ENCODE results near the gene EPB42. TPM values are rescaled to one million over a fixed set of nuclear protein-coding genes. Genes with fewer than 3 reads are reported as not detected.
"Not testable (repeated sequence)": the region's sequence is repeated elsewhere in the genome, so short reads cannot be mapped to it uniquely, and the experiment has no call there.

EPB42 gene
- total and polyA plus RNA-seq, 2 experiments from 2014 or later: not detected

GRCh38 chr15:43177147-43177546, 43.7 kb downstream of the EPB42 start:
- H3K79me2 ChIP-seq (replicated peaks; ENCODE audit: insufficient read depth); H4K20me1 ChIP-seq (replicated peaks; ENCODE audit: insufficient read depth); H3K4me3 Mint-ChIP-seq; H3K27ac Mint-ChIP-seq; H3F3A ChIP-seq (replicated peaks; ENCODE audit: low read depth); H3K9me2 ChIP-seq (ENCODE audit: insufficient read depth); H3K4me1 Mint-ChIP-seq; H3K27me3 ChIP-seq (ENCODE audit: insufficient read depth); H3K4me3 ChIP-seq; H2AFZ ChIP-seq; H3K4me1 ChIP-seq (ENCODE audit: insufficient read depth); DNase-seq (ENCODE audit: low spot score); ATAC-seq; H3K27ac ChIP-seq (ENCODE audit: low read depth); H3K4me2 ChIP-seq; H3K27me3 Mint-ChIP-seq (ENCODE audit: insufficient read depth, low read depth, poor library complexity): not testable (repeated sequence)
- H3K36me3 Mint-ChIP-seq (ENCODE audit: low read depth): peaks cover 37% of the 10 kb centered on the region
- H3K36me3 ChIP-seq (ENCODE audit: insufficient read depth): peaks cover 16% of the 10 kb centered on the region
- H3K9me3 Mint-ChIP-seq: peaks cover 35% of the 10 kb centered on the region

GRCh38 chr15:43175656-43176309, 45.0 kb downstream of the EPB42 start:
- H3K79me2 ChIP-seq (replicated peaks; ENCODE audit: insufficient read depth); H3F3A ChIP-seq (replicated peaks; ENCODE audit: low read depth); ATAC-seq; H4K20me1 ChIP-seq (replicated peaks; ENCODE audit: insufficient read depth); H3K4me1 ChIP-seq (ENCODE audit: insufficient read depth); H3K4me3 Mint-ChIP-seq; H3K4me1 Mint-ChIP-seq; H3K4me2 ChIP-seq; H3K27me3 ChIP-seq (ENCODE audit: insufficient read depth); H2AFZ ChIP-seq; H3K27ac Mint-ChIP-seq; H3K4me3 ChIP-seq; H3K27ac ChIP-seq (ENCODE audit: low read depth); H3K9me2 ChIP-seq (ENCODE audit: insufficient read depth); H3K27me3 Mint-ChIP-seq (ENCODE audit: insufficient read depth, low read depth, poor library complexity); DNase-seq (ENCODE audit: low spot score): not testable (repeated sequence)
- H3K36me3 ChIP-seq (ENCODE audit: insufficient read depth): peaks cover 18% of the 10 kb centered on the region
- Mint-ChIP-seq H3K9me3 (peaks cover 35% of the 10 kb centered on the region), H3K36me3 (ENCODE audit: low read depth) (peaks cover 43% of the 10 kb centered on the region)

GRCh38 chr15:43169888-43170287, 50.9 kb downstream of the EPB42 start:
- Mint-ChIP-seq H3K27ac (no peak overlapping the region), H3K36me3 (ENCODE audit: low read depth) (peaks cover 51% of the 10 kb centered on the region), H3K4me1 (peaks cover 6% of the 10 kb centered on the region; the same call in 1 of the 3 replicates), H3K27me3 (ENCODE audit: insufficient read depth, low read depth, poor library complexity) (peaks cover 4% of the 10 kb centered on the region), H3K9me3 (peaks cover 37% of the 10 kb centered on the region), H3K4me3 (no peak overlapping the region)
- Histone ChIP-seq H3F3A (replicated peaks; ENCODE audit: low read depth) (no peaks in the 10 kb centered on the region), H3K27ac (ENCODE audit: low read depth) (no peak overlapping the region), H3K9me2 (ENCODE audit: insufficient read depth) (no peaks in the 10 kb centered on the region; the same call in 1 of the 2 replicates), H3K27me3 (ENCODE audit: insufficient read depth) (no peaks in the 10 kb centered on the region), H3K36me3 (ENCODE audit: insufficient read depth) (peaks cover 12% of the 10 kb centered on the region), H3K4me2 (no peak overlapping the region), H4K20me1 (replicated peaks; ENCODE audit: insufficient read depth) (no peaks in the 10 kb centered on the region), H3K79me2 (replicated peaks; ENCODE audit: insufficient read depth) (no peaks in the 10 kb centered on the region), H2AFZ (no peak overlapping the region), H3K4me3 (no peak overlapping the region), H3K4me1 (ENCODE audit: insufficient read depth) (peaks cover 5% of the 10 kb centered on the region; the same call in 1 of the 2 replicates)
- no peak for ATAC-seq
- no peak for DNase-seq (ENCODE audit: low spot score)
- TF ChIP-seq EZH2phosphoT487 (IDR thresholded peaks at IDR 0.05; ENCODE audit: unreplicated experiment) (no peak), ETS1 (IDR thresholded peaks at IDR 0.05) (no peak), CREB1 (CRISPR knock-in tag; IDR thresholded peaks at IDR 0.05; ENCODE audit: low read depth) (no peak), POLR2AphosphoS5 (IDR thresholded peaks at IDR 0.05; ENCODE audit: low read depth) (no peak), CTCF (conservative IDR thresholded peaks at IDR 0.05; ENCODE audit: low read depth in 2 of 2) (no peak), REST (IDR thresholded peaks at IDR 0.05; ENCODE audit: unreplicated experiment) (no peak), ZNF114 (CRISPR knock-in tag; IDR thresholded peaks at IDR 0.05) (no peak), JUNB (IDR thresholded peaks at IDR 0.05; ENCODE audit: unreplicated experiment) (no peak), ZNF331 (CRISPR knock-in tag; IDR thresholded peaks at IDR 0.05; ENCODE audit: low read depth) (no peak)
